Activated naive CD8-positive, alpha-beta T cell treated with anti-CD3 and anti-CD28 coated beads, Interleukin-2, amount 10 ng/mL, durations not matched to agents 7 days and 5 days (primary cell): ENCODE data around the gene KCNQ5. TPM values are rescaled to one million over a fixed set of nuclear protein-coding genes. Genes with fewer than 3 reads are reported as not detected.

Experiments used
- ATAC-seq: fragments of 150-1000 bp; cut with Tn5 transposase; one replicate; pipeline ENCODE4 v1.10.0; 2021; ENCODE audit warnings: low read depth, moderate library complexity
- POLR2A ChIA-PET: fragments of 350-600 bp; sonication (Branson Sonifier 250); formaldehyde crosslinking; loops from one replicate; lab custom pipeline; 2021; ENCODE audit warnings: antibody characterized with exemption; lab: Charles Lee
- DNase-seq: peaks from one replicate; pipeline ENCODE4 v3.0.0; 2021
- H3K27ac Mint-ChIP-seq: one replicate; pipeline ENCODE4 v1.8.0; 2022; ENCODE audit warnings: mild to moderate bottlenecking, mixed read lengths
- H3K27me3 Mint-ChIP-seq: one replicate; pipeline ENCODE4 v1.8.0; 2022; ENCODE audit warnings: mild to moderate bottlenecking, moderate library complexity, mixed read lengths
- H3K36me3 Mint-ChIP-seq: one replicate; pipeline ENCODE4 v1.8.0; 2021; ENCODE audit warnings: mild to moderate bottlenecking, mixed read lengths
- H3K4me1 Mint-ChIP-seq: one replicate; pipeline ENCODE4 v1.8.0; 2021; ENCODE audit warnings: mixed read lengths
- H3K4me3 Mint-ChIP-seq: one replicate; pipeline ENCODE4 v1.8.0; 2022; ENCODE audit warnings: mild to moderate bottlenecking, moderate library complexity, mixed read lengths
- H3K9me3 Mint-ChIP-seq: one replicate; pipeline ENCODE4 v1.8.0; 2021; ENCODE audit warnings: mixed read lengths
- total RNA-seq, 2 experiments: library from RNA; stranded (reverse); gene quantifications; one replicate each; pipeline ENCODE4 v1.2.3, GENCODE V29; 2021

KCNQ5 gene
- total RNA-seq, 2 experiments from 2014 or later = 4.3 to 5.1 TPM

DNA sequence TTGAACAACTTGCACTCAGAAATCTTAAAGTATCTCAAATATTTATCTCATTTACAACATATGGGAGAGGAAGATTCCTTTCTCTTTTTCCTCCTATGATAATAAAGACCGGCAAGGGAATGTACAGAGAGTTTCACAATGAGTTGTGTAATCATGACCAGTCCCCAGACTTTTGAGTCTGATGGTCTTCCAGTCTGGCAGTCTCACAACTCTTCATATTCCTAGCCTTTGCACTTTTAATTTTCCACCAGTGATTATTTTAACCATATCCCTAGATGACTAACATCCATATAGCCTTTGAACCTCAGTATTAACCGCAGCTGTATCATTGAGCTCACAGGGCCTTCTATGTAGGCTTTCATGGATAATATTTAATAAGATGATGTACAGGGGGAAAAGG is 324.9 kb downstream of the KCNQ5 start:
- Mint-ChIP-seq H3K36me3 (no peaks in the 10 kb centered on the region), H3K9me3 (no peaks in the 10 kb centered on the region), H3K4me1 (no peaks in the 10 kb centered on the region), H3K27ac (no peak overlapping the region), H3K27me3 (no peaks in the 10 kb centered on the region), H3K4me3 (no peak overlapping the region)
- ATAC-seq (no peak), DNase-seq (no peak)
- POLR2A ChIA-PET = no interaction called here

GRCh38 chr6:72947534-72947933 is 325.7 kb downstream of the KCNQ5 start:
- DNase-seq (no peak), ATAC-seq (no peak)
- Mint-ChIP-seq H3K27ac (no peak overlapping the region), H3K9me3 (no peaks in the 10 kb centered on the region), H3K36me3 (no peaks in the 10 kb centered on the region), H3K27me3 (no peaks in the 10 kb centered on the region), H3K4me1 (no peaks in the 10 kb centered on the region), H3K4me3 (no peak overlapping the region)
- POLR2A ChIA-PET = no interaction called here

DNA sequence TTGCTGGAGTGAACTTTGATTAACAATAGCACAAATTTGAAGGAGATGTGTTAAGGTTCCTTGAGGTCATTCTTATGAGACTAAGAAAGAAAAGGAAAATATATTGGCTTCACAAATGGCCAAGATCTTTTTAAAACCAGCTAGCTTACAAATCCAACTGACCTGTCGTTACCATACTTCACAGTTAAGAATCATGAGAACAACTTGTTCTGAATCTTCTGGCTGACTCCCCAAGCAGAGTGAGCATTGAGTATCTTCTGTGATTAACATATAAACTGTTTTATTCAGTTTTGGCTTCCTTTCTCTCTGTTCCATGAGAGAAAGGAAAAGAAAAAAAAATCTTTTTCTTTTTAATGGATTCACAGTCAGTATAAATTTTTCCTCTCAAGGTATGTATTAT is 326.3 kb downstream of the KCNQ5 start:
- ATAC-seq (no peak), DNase-seq (no peak)
- H3K36me3 Mint-ChIP-seq = no peaks in the 10 kb centered on the region
- POLR2A ChIA-PET = no interaction called here
- H3K9me3 Mint-ChIP-seq = no peaks in the 10 kb centered on the region
- no peaks in the 10 kb centered on the region for H3K27me3 Mint-ChIP-seq
- H3K4me3 Mint-ChIP-seq = no peak overlapping the region
- H3K27ac Mint-ChIP-seq = no peak overlapping the region
- H3K4me1 Mint-ChIP-seq = no peaks in the 10 kb centered on the region

DNA sequence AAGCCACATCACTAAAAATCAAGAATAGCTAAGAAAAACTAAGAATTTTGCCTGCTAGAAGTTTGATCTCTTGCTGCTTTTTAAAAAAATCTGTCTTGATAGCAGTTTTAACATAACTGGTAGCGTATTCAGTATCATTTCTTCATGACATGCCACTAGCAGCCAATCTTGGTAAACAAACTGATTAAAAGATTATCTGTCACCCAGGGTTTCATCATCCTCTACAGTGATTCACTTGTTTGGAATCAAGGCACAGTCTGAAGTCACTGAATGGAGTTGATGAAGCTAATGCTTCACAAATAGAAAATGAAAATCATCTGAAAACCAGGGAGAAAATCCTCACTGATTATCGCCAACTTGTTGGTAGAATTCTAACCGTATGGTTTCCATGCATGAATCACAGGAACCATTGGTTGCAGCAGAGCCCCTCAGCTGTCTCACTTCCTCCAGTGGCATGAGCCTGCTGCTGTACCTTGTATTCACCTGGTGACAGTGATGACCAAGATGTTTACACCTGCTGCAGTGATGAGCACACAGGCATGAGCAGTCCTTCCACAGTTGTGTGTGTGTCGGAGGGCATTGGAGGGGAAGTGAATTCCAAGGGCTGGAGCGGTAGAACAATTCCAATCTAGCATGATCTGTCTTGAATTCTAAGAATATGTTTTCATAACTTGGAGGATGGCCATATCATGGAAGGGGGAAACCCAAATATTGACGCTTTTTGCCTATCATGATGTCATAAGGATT is 328.4 kb downstream of the KCNQ5 start:
- ATAC-seq = no peak
- no peak overlapping the region for H3K4me3 Mint-ChIP-seq
- no peaks in the 10 kb centered on the region for H3K36me3 Mint-ChIP-seq
- H3K4me1 Mint-ChIP-seq = peaks cover 2% of the 10 kb centered on the region
- no peaks in the 10 kb centered on the region for H3K27me3 Mint-ChIP-seq
- no peak overlapping the region for H3K27ac Mint-ChIP-seq
- DNase-seq = no peak
- POLR2A ChIA-PET = no interaction called here
- no peaks in the 10 kb centered on the region for H3K9me3 Mint-ChIP-seq

- peaks cover 2% of the 10 kb centered on the region for H3K4me1 Mint-ChIP-seq
- no peak for ATAC-seq
- H3K27ac Mint-ChIP-seq = no peak overlapping the region
- POLR2A ChIA-PET = no interaction called here
- no peaks in the 10 kb centered on the region for H3K27me3 Mint-ChIP-seq
- H3K9me3 Mint-ChIP-seq = no peaks in the 10 kb centered on the region
- H3K36me3 Mint-ChIP-seq = no peaks in the 10 kb centered on the region
- no peak overlapping the region for H3K4me3 Mint-ChIP-seq
- no peak for DNase-seq
These were observed 331.2 kb downstream of the KCNQ5 start for GRCh38 chr6:72952808-72953630.

DNA sequence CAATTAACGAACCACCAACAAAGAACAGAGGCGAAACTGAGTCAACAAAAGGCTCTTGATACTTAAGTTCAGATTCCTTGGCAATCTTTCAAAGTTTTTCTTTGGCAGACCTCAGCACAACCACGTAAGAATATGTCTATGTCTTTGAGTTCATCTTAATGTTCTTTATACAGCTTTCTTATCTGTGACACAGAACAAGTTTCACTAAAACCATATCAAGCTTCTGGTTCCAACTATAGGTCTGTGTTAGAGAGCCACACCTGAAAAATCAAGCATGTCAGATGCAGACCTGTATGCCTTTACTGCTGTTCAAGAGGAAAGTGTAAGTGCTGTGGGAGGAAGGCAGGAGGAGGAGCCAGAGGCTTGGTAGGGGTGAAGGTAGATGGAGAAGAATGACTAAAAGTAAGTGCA is 332.1 kb downstream of the KCNQ5 start:
- ATAC-seq (no peak), DNase-seq (no peak)
- H3K36me3 Mint-ChIP-seq = no peaks in the 10 kb centered on the region
- H3K27ac Mint-ChIP-seq = no peak overlapping the region
- H3K27me3 Mint-ChIP-seq = no peaks in the 10 kb centered on the region
- H3K4me1 Mint-ChIP-seq = peaks cover 2% of the 10 kb centered on the region
- H3K4me3 Mint-ChIP-seq = no peak overlapping the region
- POLR2A ChIA-PET = no interaction called here
- no peaks in the 10 kb centered on the region for H3K9me3 Mint-ChIP-seq

- Mint-ChIP-seq H3K9me3 (no peaks in the 10 kb centered on the region), H3K27me3 (no peaks in the 10 kb centered on the region), H3K36me3 (no peaks in the 10 kb centered on the region), H3K4me3 (no peak overlapping the region), H3K27ac (no peak overlapping the region), H3K4me1 (peaks cover 2% of the 10 kb centered on the region)
- POLR2A ChIA-PET = no interaction called here
- ATAC-seq (no peak), DNase-seq (no peak)
These were observed 332.9 kb downstream of the KCNQ5 start for GRCh38 chr6:72954716-72955115.

- H3K36me3 Mint-ChIP-seq = no peaks in the 10 kb centered on the region
- no peak overlapping the region for H3K4me3 Mint-ChIP-seq
- H3K27me3 Mint-ChIP-seq = no peaks in the 10 kb centered on the region
- DNase-seq (no peak), ATAC-seq (no peak)
- POLR2A ChIA-PET = no interaction called here
- peaks cover 2% of the 10 kb centered on the region for H3K4me1 Mint-ChIP-seq
- H3K27ac Mint-ChIP-seq = no peak overlapping the region
- no peaks in the 10 kb centered on the region for H3K9me3 Mint-ChIP-seq
These were observed 333.8 kb downstream of the KCNQ5 start for GRCh38 chr6:72955666-72956065.

DNA sequence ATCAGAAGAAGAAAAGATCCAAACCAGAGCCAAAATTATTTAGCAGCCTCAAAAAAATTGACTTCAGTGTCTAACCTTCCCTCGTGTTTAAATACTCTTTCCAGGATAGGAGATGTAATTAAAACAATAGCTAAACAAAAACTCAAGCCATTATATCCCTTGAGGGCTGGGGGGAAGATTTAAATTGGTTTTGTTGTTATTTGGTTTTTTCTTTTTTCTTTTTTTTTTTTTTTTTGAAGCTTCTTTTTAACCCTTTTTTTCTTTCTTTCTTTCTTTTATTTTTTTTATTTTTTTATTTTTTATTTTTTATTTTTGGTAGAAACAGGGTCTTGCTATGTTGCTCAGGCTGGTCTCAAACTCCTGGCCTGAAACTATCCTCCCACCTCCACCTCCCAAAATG is 334.4 kb downstream of the KCNQ5 start:
- H3K9me3 Mint-ChIP-seq = no peaks in the 10 kb centered on the region
- no peak for DNase-seq

DNA sequence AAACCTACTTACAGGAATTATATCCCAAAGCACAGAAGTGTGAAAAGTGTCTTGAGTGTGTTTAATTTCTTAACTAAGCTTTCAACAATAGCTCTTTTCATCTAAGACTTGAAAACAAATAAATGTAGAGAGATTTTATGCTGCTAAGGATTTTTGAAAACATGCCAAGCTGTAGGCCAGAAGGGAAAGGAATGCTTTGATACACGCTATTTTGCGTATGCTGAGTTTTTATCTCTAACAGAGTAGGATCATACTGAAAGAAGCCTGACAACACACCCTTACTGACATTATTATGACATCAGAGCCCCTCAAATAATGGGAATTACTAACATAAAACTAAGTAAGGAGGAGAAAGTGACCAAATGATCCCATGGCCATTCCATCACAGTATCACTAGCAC is 338.0 kb downstream of the KCNQ5 start:
- peaks cover 2% of the 10 kb centered on the region for H3K36me3 Mint-ChIP-seq
- no peak for DNase-seq
- POLR2A ChIA-PET = no interaction called here
- H3K27me3 Mint-ChIP-seq = no peaks in the 10 kb centered on the region
- H3K27ac Mint-ChIP-seq = no peak overlapping the region
- H3K9me3 Mint-ChIP-seq = peaks cover 2% of the 10 kb centered on the region
- H3K4me3 Mint-ChIP-seq = no peak overlapping the region
- H3K4me1 Mint-ChIP-seq = no peaks in the 10 kb centered on the region
- ATAC-seq = no peak

More for the DNA sequence above, 334.4 kb downstream of the KCNQ5 start:
- POLR2A ChIA-PET = no interaction called here
- Mint-ChIP-seq H3K4me3 (no peak overlapping the region), H3K36me3 (no peaks in the 10 kb centered on the region), H3K27me3 (no peaks in the 10 kb centered on the region), H3K27ac (no peak overlapping the region), H3K4me1 (peaks cover 2% of the 10 kb centered on the region)
- no peak for ATAC-seq

DNA sequence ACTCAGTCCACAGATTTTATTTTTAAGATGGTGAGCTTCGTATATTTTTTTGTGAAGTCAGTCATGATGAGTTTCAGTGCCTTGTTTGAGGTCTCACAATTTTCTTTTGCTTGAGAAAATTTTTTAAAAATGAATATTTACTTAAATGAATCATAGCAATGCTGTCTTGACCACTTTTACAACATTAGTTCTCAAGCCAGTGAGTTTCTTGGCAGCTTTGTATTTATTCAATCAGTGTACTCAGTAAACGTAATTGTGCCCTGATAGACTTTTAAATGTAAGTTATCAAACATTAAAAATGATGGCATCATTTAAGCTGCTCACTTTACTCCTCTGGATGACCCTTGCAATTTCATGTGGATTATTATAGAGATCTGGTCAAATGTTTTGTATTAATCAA is 342.1 kb downstream of the KCNQ5 start:
- DNase-seq (no peak), ATAC-seq (no peak)
- H3K36me3 Mint-ChIP-seq = peaks cover 2% of the 10 kb centered on the region
- H3K4me1 Mint-ChIP-seq = peaks cover 2% of the 10 kb centered on the region
- no peak overlapping the region for H3K27ac Mint-ChIP-seq
- H3K27me3 Mint-ChIP-seq = no peaks in the 10 kb centered on the region
- POLR2A ChIA-PET = no interaction called here
- no peak overlapping the region for H3K4me3 Mint-ChIP-seq
- H3K9me3 Mint-ChIP-seq = peaks cover 2% of the 10 kb centered on the region

GRCh38 chr6:72966628-72967280 is 344.9 kb downstream of the KCNQ5 start:
- POLR2A ChIA-PET = no interaction called here
- Mint-ChIP-seq H3K4me3 (no peak overlapping the region), H3K36me3 (no peaks in the 10 kb centered on the region), H3K27me3 (no peaks in the 10 kb centered on the region), H3K27ac (no peak overlapping the region), H3K4me1 (peaks cover 2% of the 10 kb centered on the region), H3K9me3 (no peaks in the 10 kb centered on the region)
- ATAC-seq (no peak), DNase-seq (no peak)

GRCh38 chr6:72967329-72967728 is 345.5 kb downstream of the KCNQ5 start:
- H3K4me3 Mint-ChIP-seq = no peak overlapping the region
- no peak for DNase-seq
- H3K36me3 Mint-ChIP-seq = no peaks in the 10 kb centered on the region
- H3K4me1 Mint-ChIP-seq = peaks cover 2% of the 10 kb centered on the region
- H3K27ac Mint-ChIP-seq = no peak overlapping the region
- no peak for ATAC-seq
- no peaks in the 10 kb centered on the region for H3K27me3 Mint-ChIP-seq
- H3K9me3 Mint-ChIP-seq = no peaks in the 10 kb centered on the region
- POLR2A ChIA-PET = no interaction called here

GRCh38 chr6:72968704-72969103 is 346.8 kb downstream of the KCNQ5 start:
- no peaks in the 10 kb centered on the region for H3K36me3 Mint-ChIP-seq
- no peaks in the 10 kb centered on the region for H3K27me3 Mint-ChIP-seq
- no peaks in the 10 kb centered on the region for H3K9me3 Mint-ChIP-seq
- no peak for ATAC-seq
- H3K27ac Mint-ChIP-seq = no peak overlapping the region
- POLR2A ChIA-PET = no interaction called here
- H3K4me1 Mint-ChIP-seq = peaks cover 2% of the 10 kb centered on the region
- no peak overlapping the region for H3K4me3 Mint-ChIP-seq
- no peak for DNase-seq
